Muscle layer of colon (tissue), 2 donors: ENCODE results near the gene PAGE4.

Experiments used
- H3K27ac ChIP-seq: one replicate; pipeline ENCODE4 v1.7.0; 2013; ENCODE audit warnings: low read depth, mild to moderate bottlenecking, low read length, moderate library complexity
- H3K27me3 ChIP-seq, 2 donors: one replicate each; pipeline ENCODE4 v1.7.0; 2013; ENCODE audit warnings: low read length in 2 of 2, mild to moderate bottlenecking in 2 of 2; ENCODE audit not compliant: insufficient read depth in 2 of 2, control insufficient read depth in 1 of 2
- H3K36me3 ChIP-seq: one replicate; pipeline ENCODE4 v1.7.0; 2013; ENCODE audit warnings: mild to moderate bottlenecking, low read length; ENCODE audit not compliant: insufficient read depth
- H3K4me1 ChIP-seq: one replicate; pipeline ENCODE4 v1.7.0; 2013; ENCODE audit warnings: mild to moderate bottlenecking, low read length; ENCODE audit not compliant: insufficient read depth
- H3K4me3 ChIP-seq, 2 donors: one replicate each; pipeline ENCODE4 v1.7.0; 2013; ENCODE audit warnings: low read length in 2 of 2, low read depth in 1 of 2, mild to moderate bottlenecking in 1 of 2, moderate library complexity in 1 of 2
- H3K9ac ChIP-seq: one replicate; pipeline ENCODE4 v1.7.0; 2013; ENCODE audit warnings: low read length
- H3K9me3 ChIP-seq: one replicate; pipeline ENCODE4 v1.7.0; 2013; ENCODE audit warnings: mild to moderate bottlenecking, low read length
- donor health status: abdominal sarcoma.
- donor health status: Adenocarcinoma of cecum.

The PAGE4 gene

DNA sequence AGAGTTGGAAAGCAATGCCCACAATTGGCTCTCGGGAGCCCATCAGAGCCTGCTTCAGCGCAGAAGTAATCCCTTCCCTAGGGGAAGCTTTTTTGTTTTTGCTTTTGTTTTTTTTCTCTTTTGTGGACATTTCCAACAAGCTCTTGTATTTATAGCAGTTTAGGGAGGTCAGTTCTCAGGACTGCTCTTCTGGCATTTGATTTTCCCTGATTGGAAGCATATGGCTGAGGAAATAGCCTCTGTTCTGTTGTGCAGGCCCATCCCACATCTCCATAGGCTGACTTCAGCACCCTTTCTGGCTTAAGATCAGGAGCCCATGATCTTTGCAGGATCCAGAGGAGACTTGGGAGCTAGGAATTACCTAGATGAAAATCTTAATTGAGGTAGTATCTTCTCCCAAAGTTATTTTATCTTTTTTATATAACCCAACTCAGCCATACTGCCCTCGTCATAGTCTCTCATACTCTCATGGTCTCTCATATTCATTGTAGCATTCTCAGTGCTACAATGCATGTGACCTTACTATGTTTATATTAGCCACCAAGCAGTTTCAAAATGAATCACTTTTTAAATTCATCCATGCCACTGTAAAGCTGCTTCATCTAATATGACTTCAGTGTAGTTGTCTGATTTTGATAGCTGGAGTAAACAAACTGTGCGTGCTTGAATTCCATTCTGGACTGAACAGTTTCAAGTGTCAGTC lies 16.7 kb downstream of the PAGE4 start:
- Histone ChIP-seq H3K9me3 (no peaks in the 10 kb centered on the region), H3K27ac (no peak overlapping the region), H3K36me3 (no peaks in the 10 kb centered on the region), H3K4me3 (no peak overlapping the region), H3K4me1 (no peaks in the 10 kb centered on the region), H3K9ac (no peak overlapping the region), H3K27me3 (peaks cover 0 to 20% of the 10 kb centered on the region in 2 donors)

- H3K27ac ChIP-seq: no peak overlapping the region
- no peaks in the 10 kb centered on the region for H3K4me1 ChIP-seq
- no peak overlapping the region for H3K9ac ChIP-seq
- H3K27me3 ChIP-seq: peaks cover 0 to 20% of the 10 kb centered on the region in 2 donors
- no peaks in the 10 kb centered on the region for H3K9me3 ChIP-seq
- H3K4me3 ChIP-seq: no peak overlapping the region
- no peaks in the 10 kb centered on the region for H3K36me3 ChIP-seq
Observed at GRCh38 chrX:49846522-49846921, 17.4 kb downstream of the PAGE4 start.

GRCh38 chrX:49848275-49848674 lies 19.2 kb downstream of the PAGE4 start:
- no peak overlapping the region for H3K27ac ChIP-seq
- H3K4me3 ChIP-seq: no peak overlapping the region
- H3K9ac ChIP-seq: no peak overlapping the region
- no peaks in the 10 kb centered on the region for H3K9me3 ChIP-seq
- H3K4me1 ChIP-seq: no peaks in the 10 kb centered on the region
- H3K36me3 ChIP-seq: no peaks in the 10 kb centered on the region
- H3K27me3 ChIP-seq: peaks cover 0 to 20% of the 10 kb centered on the region in 2 donors

GRCh38 chrX:49850028-49850427 lies 20.9 kb downstream of the PAGE4 start:
- Histone ChIP-seq H3K9me3 (no peaks in the 10 kb centered on the region), H3K4me1 (no peaks in the 10 kb centered on the region), H3K9ac (no peak overlapping the region), H3K4me3 (no peak overlapping the region), H3K27me3 (peaks cover 0 to 7% of the 10 kb centered on the region in 2 donors), H3K27ac (no peak overlapping the region), H3K36me3 (no peaks in the 10 kb centered on the region)

DNA sequence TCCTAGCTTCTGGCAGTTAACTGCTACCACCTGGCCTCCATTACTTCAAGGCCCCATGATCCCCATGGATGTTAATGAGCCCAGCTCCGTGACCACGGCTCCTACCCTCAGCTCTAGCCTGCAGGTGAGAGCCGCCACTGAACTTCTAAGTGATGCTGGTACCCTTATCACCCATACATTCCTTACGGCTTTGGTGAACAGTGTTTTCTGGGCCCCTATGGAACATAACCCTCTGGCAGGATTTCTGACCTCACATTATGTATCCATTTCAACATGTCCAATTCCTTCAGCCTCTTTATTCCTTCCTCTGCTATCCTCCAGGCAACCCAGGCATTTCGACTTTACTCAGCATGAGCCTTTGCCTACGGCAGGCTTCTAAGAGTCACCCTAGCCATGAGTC lies 24.6 kb downstream of the PAGE4 start:
- H3K36me3 ChIP-seq: no peaks in the 10 kb centered on the region
- H3K4me1 ChIP-seq: no peaks in the 10 kb centered on the region
- peaks cover 0 to 6% of the 10 kb centered on the region in 2 donors for H3K27me3 ChIP-seq
- H3K4me3 ChIP-seq: no peak overlapping the region
- H3K9me3 ChIP-seq: no peaks in the 10 kb centered on the region
- no peak overlapping the region for H3K9ac ChIP-seq
- H3K27ac ChIP-seq: no peak overlapping the region

- no peak overlapping the region for H3K4me3 ChIP-seq
- H3K9ac ChIP-seq: no peak overlapping the region
- H3K4me1 ChIP-seq: no peaks in the 10 kb centered on the region
- no peaks in the 10 kb centered on the region for H3K9me3 ChIP-seq
- H3K27ac ChIP-seq: no peak overlapping the region
- H3K27me3 ChIP-seq: peaks cover 0 to 6% of the 10 kb centered on the region in 2 donors
- no peaks in the 10 kb centered on the region for H3K36me3 ChIP-seq
Observed at GRCh38 chrX:49856819-49857218, 27.7 kb downstream of the PAGE4 start.

GRCh38 chrX:49858341-49858740 lies 29.2 kb downstream of the PAGE4 start:
- Histone ChIP-seq H3K9me3 (no peaks in the 10 kb centered on the region), H3K9ac (no peak overlapping the region), H3K27me3 (peaks cover 0 to 6% of the 10 kb centered on the region in 2 donors), H3K4me1 (no peaks in the 10 kb centered on the region), H3K4me3 (no peak overlapping the region), H3K27ac (no peak overlapping the region), H3K36me3 (no peaks in the 10 kb centered on the region)

DNA sequence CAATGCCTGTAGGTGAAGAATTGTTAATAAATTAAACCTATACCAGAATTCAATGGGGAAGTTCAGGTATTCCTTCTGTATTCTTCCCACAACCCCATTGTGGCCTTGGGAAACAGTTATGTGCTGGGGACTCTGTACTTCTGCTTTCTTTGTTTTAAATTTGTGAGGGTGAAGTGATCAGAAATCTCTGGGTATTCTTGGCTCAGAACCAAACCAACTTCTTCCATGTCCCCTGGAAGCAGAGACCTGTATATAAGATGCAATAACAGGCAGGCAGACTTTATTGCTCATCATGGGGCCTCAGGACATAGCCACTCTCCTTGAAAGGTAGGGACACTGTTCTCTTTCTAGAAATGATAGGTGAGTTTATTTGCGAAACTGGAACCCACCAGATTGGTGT lies 30.4 kb downstream of the PAGE4 start:
- H3K27me3 ChIP-seq: peaks cover 0 to 6% of the 10 kb centered on the region in 2 donors
- H3K36me3 ChIP-seq: no peaks in the 10 kb centered on the region
- H3K4me1 ChIP-seq: no peaks in the 10 kb centered on the region
- no peak overlapping the region for H3K4me3 ChIP-seq
- no peaks in the 10 kb centered on the region for H3K9me3 ChIP-seq
- H3K27ac ChIP-seq: no peak overlapping the region
- no peak overlapping the region for H3K9ac ChIP-seq

DNA sequence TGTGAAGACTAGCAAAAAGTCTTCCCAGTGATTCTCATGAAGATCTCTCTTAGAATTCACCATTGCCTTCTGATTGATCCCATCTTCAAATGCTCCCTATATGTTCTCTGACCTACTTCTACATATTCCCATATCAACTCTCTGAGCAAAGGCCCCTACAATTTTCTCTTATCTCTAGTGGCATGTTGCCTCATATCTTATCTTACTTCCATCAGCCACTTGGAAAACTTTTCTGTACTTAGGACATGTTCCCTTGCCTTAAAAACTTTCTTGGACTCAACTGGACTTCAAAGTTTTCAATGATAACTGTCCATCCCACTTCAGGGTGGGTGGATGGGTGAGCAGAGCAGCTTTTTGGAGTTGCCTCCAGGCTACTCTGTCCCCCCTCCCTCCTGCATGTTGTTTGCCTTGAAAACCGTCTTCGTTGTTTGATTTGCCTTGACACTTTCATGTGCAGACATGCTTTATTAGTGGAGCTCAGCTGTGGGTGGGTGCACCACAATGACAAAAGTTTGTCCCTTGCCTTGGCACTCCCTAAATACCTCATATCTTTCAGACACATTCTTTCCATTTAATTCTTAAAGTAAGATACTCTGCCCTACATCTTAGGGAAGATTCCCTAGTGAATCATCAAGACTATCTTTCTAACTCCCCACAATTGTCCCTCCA lies 31.9 kb downstream of the PAGE4 start:
- H3K4me3 ChIP-seq: no peak overlapping the region
- no peaks in the 10 kb centered on the region for H3K36me3 ChIP-seq
- H3K9ac ChIP-seq: no peak overlapping the region
- H3K9me3 ChIP-seq: no peaks in the 10 kb centered on the region
- no peaks in the 10 kb centered on the region for H3K4me1 ChIP-seq
- H3K27me3 ChIP-seq: no peaks in the 10 kb centered on the region
- no peak overlapping the region for H3K27ac ChIP-seq

GRCh38 chrX:49862093-49862492 lies 33.0 kb downstream of the PAGE4 start:
- H3K9me3 ChIP-seq: no peaks in the 10 kb centered on the region
- H3K9ac ChIP-seq: no peak overlapping the region
- no peaks in the 10 kb centered on the region for H3K27me3 ChIP-seq
- no peaks in the 10 kb centered on the region for H3K4me1 ChIP-seq
- no peaks in the 10 kb centered on the region for H3K36me3 ChIP-seq
- no peak overlapping the region for H3K4me3 ChIP-seq
- no peak overlapping the region for H3K27ac ChIP-seq

DNA sequence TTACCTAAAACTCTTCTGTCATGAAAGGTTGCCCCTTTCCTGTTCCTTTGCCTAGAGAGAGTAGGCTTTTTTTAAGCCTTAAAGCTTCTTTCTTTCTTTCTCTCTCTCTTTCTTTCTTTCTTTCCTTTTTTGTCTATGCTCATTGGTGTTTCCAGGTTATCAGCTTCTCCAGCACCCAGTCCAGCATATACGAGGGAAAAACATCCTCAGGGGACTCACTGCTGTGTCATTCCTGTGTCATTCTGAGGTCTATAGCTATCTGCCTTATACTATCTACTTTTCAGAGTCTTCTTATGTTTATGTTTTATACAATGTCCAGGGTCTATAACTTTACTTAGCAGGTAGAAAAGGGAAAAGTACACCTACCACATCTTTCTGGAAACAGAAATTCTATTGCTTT lies 39.6 kb downstream of the PAGE4 start:
- Histone ChIP-seq H3K36me3 (no peaks in the 10 kb centered on the region), H3K9ac (no peak overlapping the region), H3K27me3 (peaks cover 9 to 14% of the 10 kb centered on the region in 2 donors), H3K27ac (no peak overlapping the region), H3K9me3 (no peaks in the 10 kb centered on the region), H3K4me3 (no peak overlapping the region), H3K4me1 (no peaks in the 10 kb centered on the region)

DNA sequence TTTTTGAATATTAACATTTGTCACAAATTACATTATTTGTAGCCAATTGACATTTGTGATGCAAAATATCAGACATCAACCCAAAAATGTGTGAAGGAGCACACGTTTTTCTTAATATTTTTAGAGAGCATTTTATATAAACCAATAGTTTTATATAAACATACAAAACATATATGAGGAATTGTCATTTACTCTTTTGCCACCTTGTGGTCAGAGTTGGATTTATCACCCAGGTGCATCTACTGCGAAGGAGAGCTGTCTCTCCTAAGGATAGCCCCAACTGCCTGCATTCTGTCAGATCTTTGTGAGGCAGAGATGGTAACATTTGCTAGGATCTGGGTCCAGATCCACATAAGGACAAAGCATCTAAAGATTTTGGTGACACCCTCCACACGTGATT lies 47.6 kb downstream of the PAGE4 start:
- Histone ChIP-seq H3K27me3 (peaks cover 0 to 9% of the 10 kb centered on the region in 2 donors), H3K4me1 (peaks cover 13% of the 10 kb centered on the region), H3K9ac (no peak overlapping the region), H3K27ac (no peak overlapping the region), H3K36me3 (no peaks in the 10 kb centered on the region), H3K4me3 (no peak overlapping the region), H3K9me3 (no peaks in the 10 kb centered on the region)
